WTC11 (cell line): ENCODE data around the gene WDR27. TPM values are rescaled to one million over a fixed set of nuclear protein-coding genes. Genes with fewer than 3 reads are reported as not detected.
A peak's percentile ranks its signal among the peaks of the same experiment; 100 is the strongest.

ENCODE experiments used
- ATAC-seq: fragments of 200-7000 bp; cut with Tn5 transposase; 2 replicates; pipeline ENCODE4 v1.10.0; 2021; ENCODE audit warnings: mild to moderate bottlenecking, moderate library complexity
- CTCF ChIA-PET: fragments of 300-600 bp; sonication (Branson Sonifier 250); formaldehyde crosslinking; loops from one replicate; lab custom pipeline; 2021; ENCODE audit warnings: antibody characterized with exemption; lab: Charles Lee
- POLR2A ChIA-PET: fragments of 350-600 bp; sonication (Branson Sonifier 250); formaldehyde crosslinking; loops from one replicate; lab custom pipeline; 2021; ENCODE audit warnings: antibody characterized with exemption; lab: Charles Lee
- DNase-seq: peaks from one replicate; pipeline ENCODE4 v3.0.0; 2021; ENCODE audit warnings: low spot score
- H3K27ac Mint-ChIP-seq: 2 replicates; pipeline ENCODE4 v1.8.0; 2021; ENCODE audit warnings: mixed read lengths
- H3K27me3 Mint-ChIP-seq: 2 replicates; pipeline ENCODE4 v1.8.0; 2021; ENCODE audit warnings: low read depth, mild to moderate bottlenecking, moderate library complexity, mixed read lengths
- H3K36me3 Mint-ChIP-seq: 2 replicates; pipeline ENCODE4 v1.8.0; 2021; ENCODE audit warnings: mixed read lengths
- H3K4me1 Mint-ChIP-seq: 2 replicates; pipeline ENCODE4 v1.8.0; 2022; ENCODE audit warnings: mixed read lengths
- H3K4me3 Mint-ChIP-seq: 2 replicates; pipeline ENCODE4 v1.8.0; 2021; ENCODE audit warnings: mild to moderate bottlenecking, moderate library complexity, mixed read lengths
- H3K9me3 Mint-ChIP-seq: 2 replicates; pipeline ENCODE4 v1.8.0; 2021; ENCODE audit warnings: mixed read lengths
- EMX1 ChIP-seq: fragments of 250-450 bp; sonication (Bioruptor Pico); IDR thresholded peaks from 2 replicates; pipeline ENCODE4 v1.8.0; 2021; ENCODE audit warnings: mild to moderate bottlenecking
- ETV6 ChIP-seq: sonication (generic); formaldehyde crosslinking; IDR thresholded peaks from 2 replicates; pipeline ENCODE4 v1.8.1; 2022; ENCODE audit warnings: mild to moderate bottlenecking, missing genetic modification reagents
- FOXJ3 ChIP-seq: sonication (generic); formaldehyde crosslinking; IDR thresholded peaks from 2 replicates; pipeline ENCODE4 v1.9.0; 2021; ENCODE audit warnings: missing genetic modification reagents, mild to moderate bottlenecking, borderline replicate concordance
- FOXP4 ChIP-seq: sonication (generic); formaldehyde crosslinking; IDR thresholded peaks from 2 replicates; pipeline ENCODE4 v1.8.0; 2022; ENCODE audit warnings: mild to moderate bottlenecking, missing genetic modification reagents
- GTF2I ChIP-seq: fragments of 250-450 bp; sonication (Bioruptor Pico); conservative IDR thresholded peaks from 2 replicates; pipeline ENCODE4 v1.4.0; 2021; ENCODE audit warnings: mild to moderate bottlenecking
- MYBL2 ChIP-seq: sonication (generic); formaldehyde crosslinking; IDR thresholded peaks from 2 replicates; pipeline ENCODE4 v1.8.1; 2023; ENCODE audit warnings: mild to moderate bottlenecking, moderate library complexity, missing genetic modification reagents
- NR2C2 ChIP-seq: sonication (generic); formaldehyde crosslinking; IDR thresholded peaks from 2 replicates; pipeline ENCODE4 v1.8.0; 2022; ENCODE audit warnings: mild to moderate bottlenecking, missing genetic modification reagents
- SOX15 ChIP-seq: fragments of 250-450 bp; sonication (Bioruptor Pico); IDR thresholded peaks from 2 replicates; pipeline ENCODE4 v1.9.0; 2021; ENCODE audit warnings: mild to moderate bottlenecking
- SP1 ChIP-seq: sonication (generic); formaldehyde crosslinking; conservative IDR thresholded peaks from 2 replicates; pipeline ENCODE4 v1.8.1; 2022; ENCODE audit warnings: missing genetic modification reagents
- TCF7 ChIP-seq: sonication (generic); formaldehyde crosslinking; IDR thresholded peaks from 2 replicates; pipeline ENCODE4 v1.8.0; 2022; ENCODE audit warnings: mild to moderate bottlenecking, low read depth, missing genetic modification reagents, moderate library complexity
- TEAD4 ChIP-seq: sonication (generic); formaldehyde crosslinking; IDR thresholded peaks from 2 replicates; pipeline ENCODE4 v1.8.0; 2022; ENCODE audit warnings: mild to moderate bottlenecking, missing genetic modification reagents
- USF2 ChIP-seq: sonication (generic); formaldehyde crosslinking; IDR thresholded peaks from 2 replicates; pipeline ENCODE4 v1.8.1; 2023; ENCODE audit warnings: mild to moderate bottlenecking, missing genetic modification reagents, moderate library complexity
- ZBTB21 ChIP-seq: sonication (generic); formaldehyde crosslinking; IDR thresholded peaks from 2 replicates; pipeline ENCODE4 v1.8.1; 2023; ENCODE audit warnings: mild to moderate bottlenecking, missing genetic modification reagents, borderline replicate concordance
- ZNF138 ChIP-seq: sonication (generic); formaldehyde crosslinking; conservative IDR thresholded peaks from 2 replicates; pipeline ENCODE4 v1.8.1; 2022; ENCODE audit warnings: mild to moderate bottlenecking, moderate library complexity, missing genetic modification reagents
- total RNA-seq: library from RNA; stranded (reverse); gene quantifications from 3 replicates; pipeline ENCODE4 v1.2.3, GENCODE V29; 2021
- TF ChIP-seq, protein P1 (sequence below): sonication (generic); formaldehyde crosslinking; IDR thresholded peaks from 2 replicates; pipeline ENCODE4 v1.8.1; 2022; ENCODE audit warnings: missing genetic modification reagents, borderline replicate concordance
- TF ChIP-seq, protein P2 (sequence below): sonication (generic); formaldehyde crosslinking; IDR thresholded peaks from 2 replicates; pipeline ENCODE4 v1.8.0; 2022; ENCODE audit warnings: mild to moderate bottlenecking, missing genetic modification reagents
- TF ChIP-seq, protein P3 (sequence below): sonication (generic); formaldehyde crosslinking; IDR thresholded peaks from 2 replicates; pipeline ENCODE4 v1.8.0; 2022; ENCODE audit warnings: mild to moderate bottlenecking, missing genetic modification reagents
- TF ChIP-seq, protein P4 (sequence below): fragments of 250-450 bp; sonication (Bioruptor Pico); conservative IDR thresholded peaks from 2 replicates; pipeline ENCODE4 v1.9.0; 2021; ENCODE audit warnings: mild to moderate bottlenecking
- TF ChIP-seq, protein P5 (sequence below): sonication (generic); formaldehyde crosslinking; IDR thresholded peaks from 2 replicates; pipeline ENCODE4 v1.8.0; 2023; ENCODE audit warnings: missing genetic modification reagents, mild to moderate bottlenecking, borderline replicate concordance

WDR27 gene
- total RNA-seq, 1 experiment from 2014 or later = 126 TPM

GRCh38 chr6:169656546-169657283 lies 45.1 kb downstream of the WDR27 start (continued):
- TF ChIP-seq, protein P1, sequence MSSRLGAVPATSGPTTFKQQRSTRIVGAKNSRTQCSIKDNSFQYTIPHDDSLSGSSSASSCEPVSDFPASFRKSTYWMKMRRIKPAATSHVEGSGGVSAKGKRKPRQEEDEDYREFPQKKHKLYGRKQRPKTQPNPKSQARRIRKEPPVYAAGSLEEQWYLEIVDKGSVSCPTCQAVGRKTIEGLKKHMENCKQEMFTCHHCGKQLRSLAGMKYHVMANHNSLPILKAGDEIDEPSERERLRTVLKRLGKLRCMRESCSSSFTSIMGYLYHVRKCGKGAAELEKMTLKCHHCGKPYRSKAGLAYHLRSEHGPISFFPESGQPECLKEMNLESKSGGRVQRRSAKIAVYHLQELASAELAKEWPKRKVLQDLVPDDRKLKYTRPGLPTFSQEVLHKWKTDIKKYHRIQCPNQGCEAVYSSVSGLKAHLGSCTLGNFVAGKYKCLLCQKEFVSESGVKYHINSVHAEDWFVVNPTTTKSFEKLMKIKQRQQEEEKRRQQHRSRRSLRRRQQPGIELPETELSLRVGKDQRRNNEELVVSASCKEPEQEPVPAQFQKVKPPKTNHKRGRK (CRISPR knock-in tag) = no peak

DNA sequence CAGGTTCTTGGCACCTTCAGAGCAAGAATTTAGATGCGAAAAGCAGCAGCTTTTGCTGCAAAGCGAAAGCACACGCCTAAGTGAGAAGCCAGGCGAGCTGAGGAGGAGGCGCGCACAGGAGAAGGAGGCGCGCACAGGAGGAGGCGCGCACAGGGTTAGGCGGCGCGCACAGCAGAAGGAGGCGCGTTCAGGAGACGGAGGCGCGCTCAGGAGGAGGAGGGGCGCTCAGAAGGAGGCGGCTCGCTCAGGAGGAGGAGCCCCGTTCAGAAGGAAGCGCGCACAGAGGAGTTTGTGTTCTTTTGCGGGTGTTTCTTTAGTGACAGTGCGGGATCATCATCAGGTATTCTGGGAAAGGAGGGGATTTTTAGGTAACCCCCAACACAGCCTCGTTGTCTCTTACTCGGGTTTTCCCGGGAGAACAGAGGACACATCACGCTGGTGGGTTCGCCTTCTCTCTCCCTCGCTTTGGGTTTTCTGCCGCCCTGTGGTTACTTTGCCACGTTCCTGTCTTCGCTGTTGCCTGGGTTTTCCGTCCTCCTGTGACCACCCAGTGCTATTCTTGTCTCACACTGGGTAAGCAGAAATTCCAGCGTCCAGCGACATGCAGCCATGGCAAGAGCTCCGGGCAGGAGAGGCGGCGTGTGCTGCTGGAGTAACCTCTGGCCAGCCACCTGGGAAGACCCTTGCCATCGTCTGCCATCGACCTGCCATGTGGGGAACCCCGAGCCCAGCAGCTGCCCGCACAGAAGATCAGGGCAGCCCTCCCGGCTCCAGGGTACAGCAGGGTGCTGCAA lies 47.0 kb downstream of the WDR27 start:
- ChIA-PET POLR2A (no interaction called here), CTCF (no interaction called here)
- peak overlapping the region; percentile 69 for H3K4me3 Mint-ChIP-seq
- H3K36me3 Mint-ChIP-seq = peaks cover 63% of the 10 kb centered on the region
- peak overlapping the region; percentile 65; the same call in 1 of the 2 replicates for H3K27ac Mint-ChIP-seq
- ATAC-seq (peak; percentile 92), DNase-seq (peak; percentile 59)
- peaks cover 11% of the 10 kb centered on the region for H3K9me3 Mint-ChIP-seq
- H3K4me1 Mint-ChIP-seq = peaks cover 16% of the 10 kb centered on the region
- H3K27me3 Mint-ChIP-seq = no peaks in the 10 kb centered on the region
- TF ChIP-seq SP1 (CRISPR knock-in tag) (0 out of 2 replicates have a peak, but pooled peaks have one; percentile 27), FOXJ3 (CRISPR knock-in tag) (no peak)

- ChIA-PET POLR2A (no interaction called here), CTCF (no interaction called here)
- H3K4me1 Mint-ChIP-seq = peaks cover 16% of the 10 kb centered on the region
- no peak for DNase-seq
- peaks cover 52% of the 10 kb centered on the region for H3K36me3 Mint-ChIP-seq
- H3K27me3 Mint-ChIP-seq = no peaks in the 10 kb centered on the region
- no peak overlapping the region for H3K27ac Mint-ChIP-seq
- ATAC-seq = no peak
- peaks cover 11% of the 10 kb centered on the region for H3K9me3 Mint-ChIP-seq
- no peak overlapping the region for H3K4me3 Mint-ChIP-seq
- TF ChIP-seq ETV6 (no peak), USF2 (CRISPR knock-in tag) (no peak), SOX15 (CRISPR knock-in tag) (no peak), FOXP4 (CRISPR knock-in tag) (no peak), ZBTB21 (CRISPR knock-in tag) (no peak), GTF2I (no peak), ZNF138 (CRISPR knock-in tag) (no peak), TCF7 (no peak), NR2C2 (no peak), EMX1 (CRISPR knock-in tag) (no peak), TEAD4 (CRISPR knock-in tag) (no peak), MYBL2 (no peak)
- TF ChIP-seq, protein P2, sequence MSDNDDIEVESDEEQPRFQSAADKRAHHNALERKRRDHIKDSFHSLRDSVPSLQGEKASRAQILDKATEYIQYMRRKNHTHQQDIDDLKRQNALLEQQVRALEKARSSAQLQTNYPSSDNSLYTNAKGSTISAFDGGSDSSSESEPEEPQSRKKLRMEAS (CRISPR knock-in tag) = no peak
- TF ChIP-seq, protein P3, sequence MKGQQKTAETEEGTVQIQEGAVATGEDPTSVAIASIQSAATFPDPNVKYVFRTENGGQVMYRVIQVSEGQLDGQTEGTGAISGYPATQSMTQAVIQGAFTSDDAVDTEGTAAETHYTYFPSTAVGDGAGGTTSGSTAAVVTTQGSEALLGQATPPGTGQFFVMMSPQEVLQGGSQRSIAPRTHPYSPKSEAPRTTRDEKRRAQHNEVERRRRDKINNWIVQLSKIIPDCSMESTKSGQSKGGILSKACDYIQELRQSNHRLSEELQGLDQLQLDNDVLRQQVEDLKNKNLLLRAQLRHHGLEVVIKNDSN (CRISPR knock-in tag) = no peak
- TF ChIP-seq, protein P4, sequence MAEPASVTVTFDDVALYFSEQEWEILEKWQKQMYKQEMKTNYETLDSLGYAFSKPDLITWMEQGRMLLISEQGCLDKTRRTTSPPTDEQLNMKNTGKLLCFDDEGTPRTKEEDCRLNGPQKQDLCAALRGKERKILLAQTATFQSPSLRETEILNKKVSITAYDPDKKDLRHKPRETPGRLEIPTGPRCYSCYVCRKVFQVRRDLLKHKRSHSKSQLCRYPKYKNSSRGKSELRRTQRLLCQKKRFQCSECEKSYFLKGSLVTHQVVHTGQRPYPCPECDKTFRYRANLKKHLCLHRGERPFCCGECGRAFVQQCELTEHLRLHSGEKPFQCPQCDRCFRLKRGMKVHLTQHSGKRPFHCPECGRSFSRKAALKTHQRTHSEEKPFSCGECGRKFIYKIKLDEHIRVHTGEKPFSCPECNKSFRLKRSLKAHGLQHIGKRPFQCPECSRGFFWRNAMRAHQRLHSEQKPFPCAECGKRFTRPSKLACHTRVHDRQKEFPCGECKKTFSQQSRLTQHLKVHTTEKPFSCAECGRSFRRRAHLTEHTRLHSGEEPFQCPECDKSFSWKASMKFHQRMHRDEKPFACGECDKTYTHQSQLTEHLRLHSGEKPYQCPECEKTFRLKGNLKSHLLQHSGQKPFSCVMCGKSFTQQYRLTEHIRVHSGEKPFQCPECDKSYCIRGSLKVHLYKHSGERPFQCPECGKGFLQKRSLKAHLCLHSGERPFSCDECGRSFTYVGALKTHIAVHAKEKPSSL = no peak
- TF ChIP-seq, protein P5, sequence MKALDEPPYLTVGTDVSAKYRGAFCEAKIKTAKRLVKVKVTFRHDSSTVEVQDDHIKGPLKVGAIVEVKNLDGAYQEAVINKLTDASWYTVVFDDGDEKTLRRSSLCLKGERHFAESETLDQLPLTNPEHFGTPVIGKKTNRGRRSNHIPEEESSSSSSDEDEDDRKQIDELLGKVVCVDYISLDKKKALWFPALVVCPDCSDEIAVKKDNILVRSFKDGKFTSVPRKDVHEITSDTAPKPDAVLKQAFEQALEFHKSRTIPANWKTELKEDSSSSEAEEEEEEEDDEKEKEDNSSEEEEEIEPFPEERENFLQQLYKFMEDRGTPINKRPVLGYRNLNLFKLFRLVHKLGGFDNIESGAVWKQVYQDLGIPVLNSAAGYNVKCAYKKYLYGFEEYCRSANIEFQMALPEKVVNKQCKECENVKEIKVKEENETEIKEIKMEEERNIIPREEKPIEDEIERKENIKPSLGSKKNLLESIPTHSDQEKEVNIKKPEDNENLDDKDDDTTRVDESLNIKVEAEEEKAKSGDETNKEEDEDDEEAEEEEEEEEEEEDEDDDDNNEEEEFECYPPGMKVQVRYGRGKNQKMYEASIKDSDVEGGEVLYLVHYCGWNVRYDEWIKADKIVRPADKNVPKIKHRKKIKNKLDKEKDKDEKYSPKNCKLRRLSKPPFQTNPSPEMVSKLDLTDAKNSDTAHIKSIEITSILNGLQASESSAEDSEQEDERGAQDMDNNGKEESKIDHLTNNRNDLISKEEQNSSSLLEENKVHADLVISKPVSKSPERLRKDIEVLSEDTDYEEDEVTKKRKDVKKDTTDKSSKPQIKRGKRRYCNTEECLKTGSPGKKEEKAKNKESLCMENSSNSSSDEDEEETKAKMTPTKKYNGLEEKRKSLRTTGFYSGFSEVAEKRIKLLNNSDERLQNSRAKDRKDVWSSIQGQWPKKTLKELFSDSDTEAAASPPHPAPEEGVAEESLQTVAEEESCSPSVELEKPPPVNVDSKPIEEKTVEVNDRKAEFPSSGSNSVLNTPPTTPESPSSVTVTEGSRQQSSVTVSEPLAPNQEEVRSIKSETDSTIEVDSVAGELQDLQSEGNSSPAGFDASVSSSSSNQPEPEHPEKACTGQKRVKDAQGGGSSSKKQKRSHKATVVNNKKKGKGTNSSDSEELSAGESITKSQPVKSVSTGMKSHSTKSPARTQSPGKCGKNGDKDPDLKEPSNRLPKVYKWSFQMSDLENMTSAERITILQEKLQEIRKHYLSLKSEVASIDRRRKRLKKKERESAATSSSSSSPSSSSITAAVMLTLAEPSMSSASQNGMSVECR (CRISPR knock-in tag) = no peak
Measured at GRCh38 chr6:169653691-169654090, 48.1 kb downstream of the WDR27 start.
